NCI-H1092 treated with DMSO at 0.1 percent for 48 hours (cell line): Measurements from ENCODE around the gene TMC6.
"Not testable (repeated sequence)": the region's sequence is repeated elsewhere in the genome, so short reads cannot be mapped to it uniquely, and the experiment has no call there.

Source experiments
- DNase-seq: peaks from one replicate; lab custom pipeline; 2025; lab: John Stamatoyannopoulos, UW

TMC6 gene

GRCh38 chr17:78128551-78129350 is at the start of gene TMC6:
TMC6 (minus strand) TSS chr17:78128755; CDS start chr17:78126832, 1,923 bp downstream.
- DNase-seq: no peak

GRCh38 chr17:78176548-78177025 is 48.0 kb upstream of the TMC6 start:
- DNase-seq: peak; percentile 23

- no peak for DNase-seq
Observed at GRCh38 chr17:78175643-78175981, 47.1 kb upstream of the TMC6 start.

- peak; percentile 44 for DNase-seq
Observed at GRCh38 chr17:78174870-78175642, 46.5 kb upstream of the TMC6 start.

GRCh38 chr17:78174346-78174869 is 45.9 kb upstream of the TMC6 start:
- DNase-seq: no peak

- no peak for DNase-seq
Observed at GRCh38 chr17:78173097-78173715, 44.7 kb upstream of the TMC6 start.

GRCh38 chr17:78172249-78173051 is 43.9 kb upstream of the TMC6 start:
- no peak for DNase-seq

- DNase-seq: not testable (repeated sequence)
Observed at GRCh38 chr17:78171591-78172248, 43.2 kb upstream of the TMC6 start.

- no peak for DNase-seq
Observed at GRCh38 chr17:78170692-78171590, 42.4 kb upstream of the TMC6 start.

- no peak for DNase-seq
Observed at GRCh38 chr17:78168903-78169793, 40.6 kb upstream of the TMC6 start.

GRCh38 chr17:78168242-78168902 is 39.8 kb upstream of the TMC6 start, which contains the start of gene SYNGR2:
SYNGR2 (plus strand) TSS chr17:78168581; CDS start chr17:78168617, 36 bp downstream.
- peak; percentile 63 for DNase-seq

GRCh38 chr17:78166416-78166815 is 37.9 kb upstream of the TMC6 start:
- no peak for DNase-seq

- no peak for DNase-seq
Observed at GRCh38 chr17:78164748-78165607, 36.4 kb upstream of the TMC6 start.

- peak; percentile 22 for DNase-seq
Observed at GRCh38 chr17:78163881-78164747, 35.6 kb upstream of the TMC6 start.

- DNase-seq: no peak
Observed at GRCh38 chr17:78159575-78160158, 31.1 kb upstream of the TMC6 start.
